GM21786 (cell line): ENCODE data around the gene PTPN12.
"Not testable (repeated sequence)": the region's sequence is repeated elsewhere in the genome, so short reads cannot be mapped to it uniquely, and the experiment has no call there.

Source experiments
- ATAC-seq: cut with Tn5 transposase; IDR thresholded peaks from one replicate; pipeline ENCODE4 v1.9.1; 2021; ENCODE audit not compliant: unreplicated experiment

Gene PTPN12

GRCh38 chr7:77537778-77538280, 734 bp downstream of the PTPN12 start:
- ATAC-seq, result no peak

- ATAC-seq, result no peak
Measured at GRCh38 chr7:77538281-77539212, 1.5 kb downstream of the PTPN12 start.

GRCh38 chr7:77540402-77540822, 3.3 kb downstream of the PTPN12 start:
- ATAC-seq, result no peak

GRCh38 chr7:77540993-77541392, 3.9 kb downstream of the PTPN12 start:
- not testable (repeated sequence) for ATAC-seq

- no peak for ATAC-seq
Measured at GRCh38 chr7:77542409-77542808, 5.3 kb downstream of the PTPN12 start.

- no peak for ATAC-seq
Measured at GRCh38 chr7:77542895-77543294, 5.8 kb downstream of the PTPN12 start.

GRCh38 chr7:77543910-77544309, 6.8 kb downstream of the PTPN12 start:
- ATAC-seq, result no peak

GRCh38 chr7:77544518-77544917, 7.4 kb downstream of the PTPN12 start:
- no peak for ATAC-seq

GRCh38 chr7:77548206-77548605, 11.1 kb downstream of the PTPN12 start:
- ATAC-seq, result no peak

- no peak for ATAC-seq
Measured at GRCh38 chr7:77549106-77549870, 12.2 kb downstream of the PTPN12 start.

- ATAC-seq, result no peak
Measured at GRCh38 chr7:77550586-77550985, 13.5 kb downstream of the PTPN12 start.

GRCh38 chr7:77553123-77553522, 16.0 kb downstream of the PTPN12 start:
- no peak for ATAC-seq

- ATAC-seq, result no peak
Measured at GRCh38 chr7:77558284-77558967, 21.3 kb downstream of the PTPN12 start.

GRCh38 chr7:77561352-77561751, 24.3 kb downstream of the PTPN12 start:
- ATAC-seq, result peak; percentile 82

GRCh38 chr7:77563275-77563674, 26.2 kb downstream of the PTPN12 start:
- ATAC-seq, result no peak

- ATAC-seq, result no peak
Measured at GRCh38 chr7:77565917-77566316, 28.8 kb downstream of the PTPN12 start.

- ATAC-seq, result no peak
Measured at GRCh38 chr7:77566421-77566820, 29.3 kb downstream of the PTPN12 start.

- ATAC-seq, result no peak
Measured at GRCh38 chr7:77569514-77570232, 32.6 kb downstream of the PTPN12 start.

- no peak for ATAC-seq
Measured at GRCh38 chr7:77570330-77571011, 33.4 kb downstream of the PTPN12 start.

GRCh38 chr7:77571801-77572200, 34.7 kb downstream of the PTPN12 start:
- ATAC-seq, result no peak
